ENCODE measurements around the gene GALM. TPM values are rescaled to one million over a fixed set of nuclear protein-coding genes. Genes with fewer than 3 reads are reported as not detected.

The GALM gene
- total and polyA plus RNA-seq, 4 donors, result 20.5 to 32.8 (median 26.1) TPM

GRCh38 chr2:38659115-38659514 is 6.8 kb upstream of the GALM start:
- TF ChIP-seq CTCF (IDR thresholded peaks at IDR 0.05; ENCODE audit: low read depth, low read length, missing input control) (no peak), JUND (IDR thresholded peaks at IDR 0.05) (no peak), FOXA2 (IDR thresholded peaks at IDR 0.05) (no peak), RAD21 (IDR thresholded peaks at IDR 0.05) (no peak), NR2F2 (IDR thresholded peaks at IDR 0.05) (no peak), RXRA (IDR thresholded peaks at IDR 0.05) (no peak), YY1 (IDR thresholded peaks at IDR 0.05) (no peak), REST (IDR thresholded peaks at IDR 0.05) (no peak), ATF3 (IDR thresholded peaks at IDR 0.05) (no peak), FOXA1 (IDR thresholded peaks at IDR 0.05) (no peak), HNF4G (IDR thresholded peaks at IDR 0.05) (no peak), ZBTB33 (IDR thresholded peaks at IDR 0.05) (no peak), EGR1 (IDR thresholded peaks at IDR 0.05; ENCODE audit: low read depth in 2 of 2) (no peak), MAX (IDR thresholded peaks at IDR 0.05) (no peak), HNF4A (conservative IDR thresholded peaks at IDR 0.05) (no peak), GABPA (IDR thresholded peaks at IDR 0.05 in 1 of 2, conservative IDR thresholded peaks at IDR 0.05 in 1 of 2) (no peak)
- no peak for DNase-seq (ENCODE audit: low spot score)
- H3K4me1 ChIP-seq (ENCODE audit: control insufficient read depth in 4 of 4, insufficient read depth in 4 of 4, low read length in 3 of 4), result no peaks in the 10 kb centered on the region
- no peaks in the 10 kb centered on the region for H3K9me3 ChIP-seq (ENCODE audit: control insufficient read depth in 4 of 4, low read length in 3 of 4)
- H3K9ac ChIP-seq (ENCODE audit: low read depth in 1 of 2, low read length in 2 of 2), result no peak overlapping the region
- 92% methylated on average over 2 of the region's 2 CpGs for WGBS
- no peaks in the 10 kb centered on the region for H3K27me3 ChIP-seq (ENCODE audit: control insufficient read depth in 4 of 4, insufficient read depth in 4 of 4, low read length in 3 of 4)
- no peak overlapping the region for H3K4me3 ChIP-seq (ENCODE audit: low read depth in 1 of 3, low read length in 3 of 3)
- H3K36me3 ChIP-seq (ENCODE audit: control insufficient read depth in 4 of 4, insufficient read depth in 3 of 4, low read depth in 1 of 4, low read length in 3 of 4), result no peaks in the 10 kb centered on the region
- no peak overlapping the region for H3K27ac ChIP-seq (ENCODE audit: low read depth in 1 of 2, low read length in 2 of 2)

- Histone ChIP-seq H3K9me3 (ENCODE audit: control insufficient read depth in 4 of 4, low read length in 3 of 4) (no peaks in the 10 kb centered on the region), H3K4me3 (ENCODE audit: low read depth in 1 of 3, low read length in 3 of 3) (no peak overlapping the region), H3K27ac (ENCODE audit: low read depth in 1 of 2, low read length in 2 of 2) (no peak overlapping the region), H3K27me3 (ENCODE audit: control insufficient read depth in 4 of 4, insufficient read depth in 4 of 4, low read length in 3 of 4) (no peaks in the 10 kb centered on the region), H3K36me3 (ENCODE audit: control insufficient read depth in 4 of 4, insufficient read depth in 3 of 4, low read depth in 1 of 4, low read length in 3 of 4) (no peaks in the 10 kb centered on the region), H3K4me1 (ENCODE audit: control insufficient read depth in 4 of 4, insufficient read depth in 4 of 4, low read length in 3 of 4) (no peaks in the 10 kb centered on the region), H3K9ac (ENCODE audit: low read depth in 1 of 2, low read length in 2 of 2) (no peak overlapping the region)
- DNase-seq (ENCODE audit: low spot score), result no peak
- no peak for TF ChIP-seq GABPA (IDR thresholded peaks at IDR 0.05 in 1 of 2, conservative IDR thresholded peaks at IDR 0.05 in 1 of 2)
- WGBS, result 93% methylated on average over 3 of the region's 3 CpGs
Measured at GRCh38 chr2:38660282-38660681, 5.6 kb upstream of the GALM start.

All from liver (tissue), 9 donors.